Measurements from ENCODE around the gene PXMP4.

- TF ChIP-seq CTCF (IDR thresholded peaks at IDR 0.05) (no peak), POLR2AphosphoS5 (IDR thresholded peaks at IDR 0.05; ENCODE audit: low read depth, low read length) (no peak), SIN3A (IDR thresholded peaks at IDR 0.05; ENCODE audit: borderline replicate concordance, insufficient read depth, low read depth, low read length) (no peak), REST (IDR thresholded peaks at IDR 0.05; ENCODE audit: insufficient read depth in 1 of 2, low read depth in 2 of 2, low read length in 1 of 2) (no peak), TCF7L2 (IDR thresholded peaks at IDR 0.05; ENCODE audit: low read depth, low read length) (no peak)
Measured at GRCh38 chr20:33662172-33662571, 57.9 kb downstream of the PXMP4 start, which contains the start of gene C20orf144.
